Neural crest cell (in vitro differentiated cells): Measurements from ENCODE around the gene ZEB2. TPM values are rescaled to one million over a fixed set of nuclear protein-coding genes. Genes with fewer than 3 reads are reported as not detected.

Experiments
- DNase-seq: peaks from one replicate; pipeline ENCODE4 v3.0.0; 2021; ENCODE audit warnings: low read depth, mixed read lengths, low spot score
- H3K27ac Mint-ChIP-seq: one replicate; pipeline ENCODE4 v1.8.0; 2021; ENCODE audit warnings: mild to moderate bottlenecking, mixed read lengths; ENCODE audit not compliant: unreplicated experiment
- H3K27me3 Mint-ChIP-seq: 2 replicates; pipeline ENCODE4 v1.8.0; 2021; ENCODE audit warnings: low read depth, mild to moderate bottlenecking, mixed read lengths
- H3K36me3 Mint-ChIP-seq: 2 replicates; pipeline ENCODE4 v1.8.0; 2021; ENCODE audit warnings: low read depth, mild to moderate bottlenecking, mixed read lengths
- H3K4me1 Mint-ChIP-seq: 2 replicates; pipeline ENCODE4 v1.8.0; 2021; ENCODE audit warnings: mixed read lengths
- H3K4me3 Mint-ChIP-seq: one replicate; pipeline ENCODE4 v1.8.0; 2021; ENCODE audit warnings: mild to moderate bottlenecking, mixed read lengths
- H3K9me3 Mint-ChIP-seq: 2 replicates; pipeline ENCODE4 v1.8.0; 2021; ENCODE audit warnings: mixed read lengths
- CTCF ChIP-seq: fragments of 200-600 bp; sonication (generic); conservative IDR thresholded peaks from 2 replicates; pipeline ENCODE4 v1.5.0; 2021; ENCODE audit warnings: antibody characterized with exemption, mild to moderate bottlenecking
- long read RNA-seq: library from polyadenylated mRNA; unstranded; transcript quantifications from one replicate; pipeline ENCODE4 v2.0.0, GENCODE V29; 2020
- total RNA-seq: library from RNA; stranded (reverse); gene quantifications from 2 replicates; pipeline ENCODE4 v1.2.1, GENCODE V29; 2021

Gene ZEB2
- total RNA-seq = 192 and 200 TPM in 2 replicates
- long read RNA-seq, transcript ZEB2-215 (3 exons, 2,949 nt) = minor isoform, 5 of 59 reads
- long read RNA-seq, transcript ZEB2-218 (3 exons, 3,837 nt) = major isoform, 8 of 59 reads
- long read RNA-seq, partial matches to known transcripts = 19 of 59 reads
- long read RNA-seq, other reads (novel, unspliced or antisense) = 22 of 59 reads

GRCh38 chr2:144519934-144520731 lies at the start of gene ZEB2:
TSS of gene ZEB2 (minus strand) at chr2:144520119. CDS start at chr2:144517350, 2,769 bp downstream.
- H3K36me3 Mint-ChIP-seq = peaks cover 9% of the 10 kb centered on the region
- TF ChIP-seq CTCF = peak; percentile 61
- H3K27me3 Mint-ChIP-seq = peaks cover 10% of the 10 kb centered on the region
- H3K9me3 Mint-ChIP-seq = no peaks in the 10 kb centered on the region
- peak; percentile 59 for DNase-seq
- peaks cover 32% of the 10 kb centered on the region for H3K4me1 Mint-ChIP-seq
- no peak within 1 kb of the TSS for H3K27ac Mint-ChIP-seq
- H3K4me3 Mint-ChIP-seq = no peak within 1 kb of the TSS

GRCh38 chr2:144567745-144568144 lies 47.8 kb upstream of the ZEB2 start:
- H3K4me3 Mint-ChIP-seq = peak overlapping the region; percentile 56
- H3K36me3 Mint-ChIP-seq = no peaks in the 10 kb centered on the region
- peak overlapping the region; percentile 82 for H3K27ac Mint-ChIP-seq
- no peaks in the 10 kb centered on the region for H3K27me3 Mint-ChIP-seq
- peaks cover 26% of the 10 kb centered on the region for H3K4me1 Mint-ChIP-seq
- H3K9me3 Mint-ChIP-seq = peaks cover 2% of the 10 kb centered on the region
- TF ChIP-seq CTCF = no peak
- DNase-seq = no peak

- DNase-seq = no peak
- Mint-ChIP-seq H3K9me3 (peaks cover under 1% of the 10 kb centered on the region), H3K27ac (no peak overlapping the region), H3K4me3 (no peak overlapping the region), H3K27me3 (no peaks in the 10 kb centered on the region), H3K36me3 (no peaks in the 10 kb centered on the region), H3K4me1 (peaks cover 22% of the 10 kb centered on the region)
- TF ChIP-seq CTCF = no peak
Measured at GRCh38 chr2:144566448-144566847, 46.5 kb upstream of the ZEB2 start.

GRCh38 chr2:144560251-144560650 lies 40.3 kb upstream of the ZEB2 start:
- Mint-ChIP-seq H3K4me1 (peaks cover 17% of the 10 kb centered on the region), H3K36me3 (no peaks in the 10 kb centered on the region), H3K4me3 (no peak overlapping the region), H3K27ac (no peak overlapping the region), H3K27me3 (no peaks in the 10 kb centered on the region), H3K9me3 (peaks cover 9% of the 10 kb centered on the region)
- no peak for DNase-seq
- no peak for TF ChIP-seq CTCF

- TF ChIP-seq CTCF = no peak
- Mint-ChIP-seq H3K27me3 (no peaks in the 10 kb centered on the region), H3K27ac (no peak overlapping the region), H3K9me3 (peaks cover 9% of the 10 kb centered on the region), H3K4me1 (peaks cover 17% of the 10 kb centered on the region), H3K4me3 (peak overlapping the region; percentile 1), H3K36me3 (no peaks in the 10 kb centered on the region)
- DNase-seq = peak; percentile 31
Measured at GRCh38 chr2:144559681-144560080, 39.8 kb upstream of the ZEB2 start.
